Activated CD8-positive, alpha-beta memory T cell treated with anti-CD3 and anti-CD28 coated beads, Interleukin-2, amount 50 U/mL, for 24 hours (primary cell): ENCODE data around the gene TMEM176B.
A peak's percentile ranks its signal among the peaks of the same experiment; 100 is the strongest.
"Not testable (repeated sequence)": the region's sequence is repeated elsewhere in the genome, so short reads cannot be mapped to it uniquely, and the experiment has no call there.

Experiments used
- DNase-seq: peaks from one replicate; pipeline ENCODE4 v3.0.0-alpha.2; 2020; ENCODE audit errors: extremely low read depth

Gene TMEM176B

DNA sequence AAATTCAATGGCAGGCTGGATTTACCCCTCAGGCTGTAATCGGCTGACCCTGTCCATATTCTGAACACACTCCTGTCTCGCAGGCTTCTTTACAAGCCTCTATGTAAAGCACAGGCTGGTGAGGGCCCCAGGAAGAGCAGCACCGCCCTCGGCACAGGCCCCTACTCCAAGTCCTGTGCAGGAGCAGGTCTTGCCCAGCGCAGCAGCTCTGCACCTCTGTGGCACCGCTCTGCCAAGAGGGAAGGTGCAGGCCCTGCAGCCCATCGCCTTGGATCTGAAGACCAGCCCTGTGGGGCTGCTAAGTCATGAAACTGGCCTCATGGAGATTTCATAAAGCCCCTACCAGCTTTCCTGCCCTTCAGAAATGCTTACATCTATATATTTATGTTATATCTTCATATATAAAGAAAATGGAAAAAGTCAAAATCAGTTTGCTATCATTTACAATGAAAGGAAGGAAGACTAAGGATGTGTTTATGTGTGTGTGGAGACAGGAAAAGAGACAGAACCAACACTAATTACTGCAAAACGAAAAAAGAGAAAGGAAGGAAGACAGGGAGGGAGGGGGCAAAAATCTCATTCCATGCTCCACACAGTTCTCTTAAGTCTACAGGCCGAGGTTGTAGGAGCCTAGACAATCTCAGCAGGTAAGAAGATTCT lies 9.6 kb downstream of the TMEM176B start:
- no peak for DNase-seq

- DNase-seq, result no peak
Observed at GRCh38 chr7:150788474-150789269, 11.5 kb downstream of the TMEM176B start.

GRCh38 chr7:150787321-150788281 lies 12.6 kb downstream of the TMEM176B start:
- no peak for DNase-seq

GRCh38 chr7:150784954-150785353 lies 15.2 kb downstream of the TMEM176B start:
- DNase-seq, result no peak

DNA sequence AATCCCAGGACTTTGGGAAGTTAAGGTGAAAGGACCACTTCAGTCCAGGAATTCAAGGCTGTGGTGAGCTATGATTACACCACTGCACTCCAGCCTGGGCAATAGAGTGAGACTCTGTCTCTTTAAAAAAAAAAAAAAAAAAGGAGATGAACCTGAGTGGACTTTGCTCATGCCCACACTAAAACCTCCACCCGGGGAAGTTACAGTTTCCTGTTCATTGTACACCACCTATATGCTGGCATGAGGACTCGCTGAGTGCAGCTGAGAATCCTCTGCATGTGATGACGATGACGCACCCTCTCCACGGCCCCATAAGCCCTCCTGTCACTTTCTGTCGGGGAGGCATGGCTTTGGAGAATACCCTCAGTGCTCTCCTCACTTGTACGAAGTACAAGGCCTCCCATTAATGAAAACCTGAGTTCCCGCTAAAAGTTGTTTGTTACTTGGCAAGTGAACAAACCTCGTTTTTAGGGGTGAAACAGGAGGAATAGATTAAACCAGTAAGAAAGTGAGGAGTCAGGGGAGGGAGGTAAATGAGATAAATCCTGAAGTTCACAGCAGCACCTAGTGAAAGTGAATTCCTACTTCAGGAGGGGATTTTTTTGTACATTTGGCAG lies 15.9 kb downstream of the TMEM176B start:
- no peak for DNase-seq

- DNase-seq, result no peak
Observed at GRCh38 chr7:150781961-150782360, 18.2 kb downstream of the TMEM176B start.

- DNase-seq, result no peak
Observed at GRCh38 chr7:150781103-150781502, 19.1 kb downstream of the TMEM176B start.

DNA sequence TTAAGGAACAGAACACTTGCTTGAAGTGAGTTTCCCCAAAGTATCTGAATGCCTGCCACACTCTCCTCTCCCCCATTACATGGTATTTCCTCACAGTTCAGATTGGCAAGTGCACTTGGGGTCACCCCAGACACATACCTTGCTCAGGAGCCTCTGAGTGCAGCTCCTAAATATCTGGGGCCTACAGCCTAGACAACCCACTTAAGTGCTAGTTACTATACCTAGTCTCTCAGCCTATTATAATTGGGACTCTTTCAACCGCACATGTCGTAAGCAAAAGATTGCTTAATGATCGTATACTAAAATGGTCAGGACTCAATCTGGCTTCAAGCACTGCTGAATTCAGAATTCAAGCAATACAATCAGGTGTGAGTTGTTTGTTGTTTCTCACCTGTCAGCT lies 19.9 kb downstream of the TMEM176B start:
- no peak for DNase-seq

DNA sequence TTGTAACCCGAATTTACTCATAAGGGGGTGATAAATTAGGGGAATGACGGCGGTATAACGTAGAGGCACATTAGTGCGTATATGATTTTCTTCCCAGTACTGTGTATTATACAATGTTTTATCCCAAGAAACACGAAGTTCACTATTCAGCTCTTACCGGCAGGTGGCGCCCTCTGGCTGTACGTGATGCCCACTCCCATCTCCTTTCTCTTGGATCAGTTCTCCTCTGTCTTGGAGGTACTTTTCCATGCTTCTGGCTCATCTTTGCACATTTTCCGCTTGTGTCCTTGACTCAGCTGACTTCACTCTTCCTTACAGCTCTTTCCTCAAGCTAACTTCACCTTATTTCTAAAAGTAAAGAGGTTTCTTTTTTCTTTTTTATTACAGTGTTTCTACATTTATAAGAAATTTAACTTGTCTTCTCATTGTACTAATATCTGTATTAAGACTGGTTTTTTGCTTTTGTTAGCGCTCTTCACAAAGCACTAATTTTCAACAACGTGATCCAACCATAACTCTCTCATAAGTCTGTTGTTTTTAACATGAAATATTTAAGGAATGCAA lies 21.3 kb downstream of the TMEM176B start:
- DNase-seq, result peak; percentile 51

- no peak for DNase-seq
Observed at GRCh38 chr7:150778014-150778737, 22.0 kb downstream of the TMEM176B start.

DNA sequence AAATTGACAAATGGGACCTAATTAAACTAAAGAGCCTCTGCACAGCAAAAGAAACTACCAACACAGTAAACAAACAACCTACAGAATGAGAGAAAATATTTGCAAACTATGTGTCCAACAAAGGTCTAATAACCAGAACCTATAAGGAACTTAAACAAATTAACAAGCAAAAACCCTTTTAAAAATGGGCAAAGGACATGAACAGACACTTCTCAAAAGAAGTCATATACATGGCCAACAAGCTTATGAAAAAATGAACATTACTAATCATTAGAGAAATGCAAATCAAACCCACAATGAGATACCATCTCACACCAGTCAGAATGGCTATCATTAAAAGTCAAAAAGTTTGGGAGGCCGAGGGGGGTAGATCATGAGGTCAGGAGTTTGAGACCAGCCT lies 26.0 kb downstream of the TMEM176B start:
- not testable (repeated sequence) for DNase-seq

DNA sequence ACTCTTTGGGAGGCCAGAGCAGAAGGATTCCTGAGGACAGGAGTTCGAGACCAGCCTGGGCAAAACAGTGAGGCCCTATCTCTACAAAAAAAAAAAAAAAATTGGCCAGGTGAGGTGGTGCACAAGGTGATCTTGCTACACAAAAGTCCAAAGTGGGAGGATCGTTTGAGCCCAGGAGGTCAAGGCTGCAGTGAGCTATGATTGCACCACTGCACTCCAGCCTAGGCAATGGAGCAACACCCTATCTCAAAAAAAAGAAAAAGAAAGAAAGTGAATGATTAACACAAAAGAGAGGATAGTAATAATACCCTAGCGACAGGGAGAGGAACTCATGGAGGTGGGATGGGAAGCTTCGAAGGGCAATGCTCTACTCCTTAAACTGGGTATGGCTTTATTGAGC lies 30.4 kb downstream of the TMEM176B start:
- no peak for DNase-seq

- no peak for DNase-seq
Observed at GRCh38 chr7:150766334-150766709, 33.8 kb downstream of the TMEM176B start.

DNA sequence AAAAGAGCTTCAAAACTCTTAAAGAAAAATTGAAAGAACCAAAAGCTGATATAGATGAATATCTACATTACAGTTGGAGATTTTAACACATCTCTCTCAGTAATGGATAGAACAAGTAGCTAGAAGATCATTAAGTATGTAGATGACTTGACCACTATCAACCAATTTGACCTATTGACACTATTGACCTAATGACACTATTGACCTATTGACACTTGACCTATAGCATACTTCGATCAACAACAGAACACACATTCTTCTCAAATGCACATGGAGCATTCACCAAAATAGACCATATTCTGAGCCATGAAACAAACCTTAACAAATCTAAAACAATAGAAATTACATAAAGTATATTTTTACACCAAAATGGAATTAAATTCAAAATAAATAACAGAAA lies 40.7 kb downstream of the TMEM176B start:
- DNase-seq, result no peak

DNA sequence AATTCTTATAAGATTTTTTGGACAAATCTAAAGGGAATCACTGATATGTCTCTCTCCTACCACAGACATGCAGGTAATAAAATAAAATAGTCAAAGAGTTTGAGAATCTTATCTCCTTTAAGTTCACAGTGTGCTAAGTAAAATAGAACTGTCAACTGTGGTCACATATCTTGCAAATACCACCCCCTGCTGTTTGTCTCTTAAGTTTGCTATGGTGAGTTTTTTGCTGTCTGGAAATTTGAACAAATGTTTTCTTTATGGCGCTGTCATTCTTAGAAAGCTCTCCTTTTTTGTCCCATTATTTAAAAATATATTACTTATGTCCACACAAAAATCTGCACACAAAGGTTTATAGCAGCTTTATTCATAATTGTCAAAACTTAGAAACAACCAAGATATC lies 43.3 kb downstream of the TMEM176B start:
- DNase-seq, result no peak

DNA sequence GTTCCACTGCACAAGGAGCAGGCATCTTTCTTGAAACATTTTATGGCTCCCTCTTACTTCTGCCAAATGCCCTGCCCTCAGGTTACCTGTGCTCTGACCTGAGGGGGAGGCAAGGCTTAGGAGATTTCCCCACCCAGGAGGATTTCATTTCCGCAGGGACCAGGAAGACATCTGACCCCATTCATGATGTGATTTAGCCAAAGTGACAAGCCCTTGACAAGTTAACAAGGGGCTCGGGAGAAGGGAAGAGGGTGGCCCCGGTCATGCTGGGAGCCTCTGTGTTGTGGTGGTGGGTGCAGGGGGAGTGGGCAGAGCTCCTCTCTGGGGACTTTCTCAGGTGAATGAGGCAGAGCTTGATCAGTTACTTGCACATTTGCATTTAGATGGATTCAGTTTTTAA lies 44.0 kb downstream of the TMEM176B start:
- no peak for DNase-seq

GRCh38 chr7:150755473-150756099 lies 44.6 kb downstream of the TMEM176B start:
- no peak for DNase-seq

GRCh38 chr7:150754951-150755350 lies 45.2 kb downstream of the TMEM176B start:
- no peak for DNase-seq

- no peak for DNase-seq
Observed at GRCh38 chr7:150753826-150754603, 46.1 kb downstream of the TMEM176B start.

GRCh38 chr7:150753239-150753638 lies 46.9 kb downstream of the TMEM176B start:
- no peak for DNase-seq
